Neural progenitor cell (in vitro differentiated cells): Measurements from ENCODE around the gene PLAGL1. TPM values are rescaled to one million over a fixed set of nuclear protein-coding genes. Genes with fewer than 3 reads are reported as not detected.
A peak's percentile ranks its signal among the peaks of the same experiment; 100 is the strongest.

Experiments
- DNase-seq: peaks from one replicate; pipeline ENCODE4 v3.0.0-alpha.2; 2016; ENCODE audit warnings: low spot score
- H2AFZ ChIP-seq: fragments of 200-600 bp; sonication (generic); replicated peaks from 2 replicates; pipeline ENCODE4 v1.6.1; 2016; ENCODE audit warnings: antibody characterized with exemption
- H3F3A ChIP-seq: fragments of 200-600 bp; sonication (generic); 2 replicates; pipeline ENCODE4 v1.6.1; 2016; ENCODE audit warnings: antibody characterized with exemption, low read depth
- H3K27ac ChIP-seq: fragments of 200-600 bp; sonication (generic); 2 replicates; pipeline ENCODE4 v1.5.1; 2016; ENCODE audit warnings: mild to moderate bottlenecking
- H3K27me3 ChIP-seq: fragments of 200-600 bp; sonication (generic); 2 replicates; pipeline ENCODE4 v1.6.1; 2016; ENCODE audit warnings: mild to moderate bottlenecking, moderate library complexity
- H3K36me3 ChIP-seq: fragments of 200-600 bp; sonication (generic); 2 replicates; pipeline ENCODE4 v1.5.1; 2016
- H3K4me1 ChIP-seq: fragments of 200-600 bp; sonication (generic); 2 replicates; pipeline ENCODE4 v1.6.1; 2016; ENCODE audit warnings: mixed run types
- H3K4me2 ChIP-seq: fragments of 200-600 bp; sonication (generic); 2 replicates; pipeline ENCODE4 v1.6.1; 2016
- H3K4me3 ChIP-seq: fragments of 200-600 bp; sonication (generic); 2 replicates; pipeline ENCODE4 v1.5.1; 2016
- H3K79me2 ChIP-seq: fragments of 200-600 bp; sonication (generic); 2 replicates; pipeline ENCODE4 v1.6.1; 2016; ENCODE audit warnings: low read depth
- H3K9ac ChIP-seq: fragments of 200-600 bp; sonication (generic); 2 replicates; pipeline ENCODE4 v1.6.1; 2016
- H3K9me3 ChIP-seq: fragments of 200-600 bp; sonication (generic); 2 replicates; pipeline ENCODE4 v1.5.1; 2016; ENCODE audit warnings: low read depth
- H4K20me1 ChIP-seq: fragments of 200-600 bp; sonication (generic); 2 replicates; pipeline ENCODE4 v1.6.1; 2016; ENCODE audit warnings: low read depth
- H3K27ac Mint-ChIP-seq: 3 replicates; pipeline ENCODE4 v1.8.0; 2021; ENCODE audit warnings: mixed read lengths
- H3K27me3 Mint-ChIP-seq: 2 replicates; pipeline ENCODE4 v1.8.0; 2022; ENCODE audit warnings: low read depth, mild to moderate bottlenecking, inconsistent platforms, moderate library complexity, mixed read lengths; ENCODE audit not compliant: insufficient read depth
- H3K36me3 Mint-ChIP-seq: 3 replicates; pipeline ENCODE4 v1.8.0; 2021; ENCODE audit warnings: mixed read lengths
- H3K4me1 Mint-ChIP-seq: 3 replicates; pipeline ENCODE4 v1.8.0; 2021; ENCODE audit warnings: mixed read lengths
- H3K4me3 Mint-ChIP-seq: 3 replicates; pipeline ENCODE4 v1.8.0; 2021; ENCODE audit warnings: mild to moderate bottlenecking, moderate library complexity, mixed read lengths
- H3K9me3 Mint-ChIP-seq: 3 replicates; pipeline ENCODE4 v1.8.0; 2020; ENCODE audit warnings: mixed read lengths
- EZH2 ChIP-seq: fragments of 200-600 bp; sonication (generic); IDR thresholded peaks from 2 replicates; pipeline ENCODE4 v1.6.1; 2017; ENCODE audit warnings: antibody characterized with exemption, mild to moderate bottlenecking, moderate library complexity
- EZH2phosphoT487 ChIP-seq: fragments of 200-600 bp; sonication (generic); IDR thresholded peaks from 2 replicates; pipeline ENCODE4 v1.6.1; 2017; ENCODE audit warnings: antibody characterized with exemption
- total RNA-seq: library from RNA; depleted of rRNA; stranded (reverse); fragments of >200 nt; gene quantifications from 2 replicates; pipeline ENCODE4 v1.2.3, GENCODE V29; 2015; ENCODE audit warnings: low replicate concordance
- TF ChIP-seq, protein P1 (sequence below): fragments of 200-600 bp; sonication (generic); IDR thresholded peaks from 2 replicates; pipeline ENCODE4 v1.5.1; 2017; ENCODE audit warnings: antibody characterized with exemption, mild to moderate bottlenecking

PLAGL1 gene
- total RNA-seq, 1 donor from 2014 or later: 5.6 TPM

DNA sequence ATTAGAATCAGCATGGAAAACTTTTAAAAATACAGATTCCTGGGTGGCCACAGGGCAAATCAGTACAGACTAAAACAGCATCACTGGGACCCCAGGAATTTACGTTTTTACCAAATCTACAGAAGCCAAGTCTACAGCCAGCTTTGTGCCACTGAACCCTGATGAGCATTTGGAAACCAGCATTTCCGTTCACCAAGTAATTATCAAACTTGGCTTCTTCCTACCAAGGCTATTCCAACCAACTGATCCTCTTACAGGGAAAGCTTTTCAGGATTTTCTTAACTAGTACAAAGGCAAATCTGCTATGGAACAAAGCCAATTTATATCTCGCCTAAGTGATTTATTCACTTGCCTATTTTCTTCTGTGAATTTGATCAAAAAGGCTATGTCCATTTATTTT is 47.0 kb downstream of the PLAGL1 start:
- peaks cover 14% of the 10 kb centered on the region for H3K36me3 Mint-ChIP-seq
- no peaks in the 10 kb centered on the region for H3K4me1 Mint-ChIP-seq
- Histone ChIP-seq H3K27ac (peak overlapping the region; percentile 99), H3K36me3 (no peaks in the 10 kb centered on the region), H2AFZ (no peak overlapping the region), H3K9me3 (no peaks in the 10 kb centered on the region), H3K4me3 (peak overlapping the region; percentile 41), H3K4me1 (peaks cover 92% of the 10 kb centered on the region), H3K9ac (no peak overlapping the region), H3K4me2 (peak overlapping the region; percentile 84), H3F3A (peaks cover 83% of the 10 kb centered on the region), H3K27me3 (peaks cover 30% of the 10 kb centered on the region), H3K79me2 (no peaks in the 10 kb centered on the region), H4K20me1 (no peaks in the 10 kb centered on the region)
- no peaks in the 10 kb centered on the region for H3K9me3 Mint-ChIP-seq
- TF ChIP-seq EZH2phosphoT487: no peak
- TF ChIP-seq, protein P1, sequence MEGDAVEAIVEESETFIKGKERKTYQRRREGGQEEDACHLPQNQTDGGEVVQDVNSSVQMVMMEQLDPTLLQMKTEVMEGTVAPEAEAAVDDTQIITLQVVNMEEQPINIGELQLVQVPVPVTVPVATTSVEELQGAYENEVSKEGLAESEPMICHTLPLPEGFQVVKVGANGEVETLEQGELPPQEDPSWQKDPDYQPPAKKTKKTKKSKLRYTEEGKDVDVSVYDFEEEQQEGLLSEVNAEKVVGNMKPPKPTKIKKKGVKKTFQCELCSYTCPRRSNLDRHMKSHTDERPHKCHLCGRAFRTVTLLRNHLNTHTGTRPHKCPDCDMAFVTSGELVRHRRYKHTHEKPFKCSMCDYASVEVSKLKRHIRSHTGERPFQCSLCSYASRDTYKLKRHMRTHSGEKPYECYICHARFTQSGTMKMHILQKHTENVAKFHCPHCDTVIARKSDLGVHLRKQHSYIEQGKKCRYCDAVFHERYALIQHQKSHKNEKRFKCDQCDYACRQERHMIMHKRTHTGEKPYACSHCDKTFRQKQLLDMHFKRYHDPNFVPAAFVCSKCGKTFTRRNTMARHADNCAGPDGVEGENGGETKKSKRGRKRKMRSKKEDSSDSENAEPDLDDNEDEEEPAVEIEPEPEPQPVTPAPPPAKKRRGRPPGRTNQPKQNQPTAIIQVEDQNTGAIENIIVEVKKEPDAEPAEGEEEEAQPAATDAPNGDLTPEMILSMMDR: no peak
- TF ChIP-seq EZH2: no peak
- peak overlapping the region; percentile 99 for H3K27ac Mint-ChIP-seq
- H3K27me3 Mint-ChIP-seq: no peaks in the 10 kb centered on the region
- no peak overlapping the region for H3K4me3 Mint-ChIP-seq
- peak; percentile 35 for DNase-seq

- H3K4me1 ChIP-seq: peaks cover 81% of the 10 kb centered on the region
- Mint-ChIP-seq H3K4me1 (no peaks in the 10 kb centered on the region), H3K9me3 (no peaks in the 10 kb centered on the region), H3K36me3 (peaks cover 3% of the 10 kb centered on the region), H3K27ac (peak overlapping the region; percentile 99), H3K27me3 (no peaks in the 10 kb centered on the region), H3K4me3 (peak overlapping the region; percentile 67)
- H2AFZ ChIP-seq: no peak overlapping the region
- H3K79me2 ChIP-seq: no peaks in the 10 kb centered on the region
- H3K9me3 ChIP-seq: no peaks in the 10 kb centered on the region
- no peak overlapping the region for H3K9ac ChIP-seq
- TF ChIP-seq EZH2 (no peak), EZH2phosphoT487 (no peak)
- TF ChIP-seq, protein P1: no peak
- DNase-seq: peak; percentile 24
- H3K36me3 ChIP-seq: no peaks in the 10 kb centered on the region
- peak overlapping the region; percentile 84 for H3K4me2 ChIP-seq
- peaks cover 76% of the 10 kb centered on the region for H3F3A ChIP-seq
- H3K27ac ChIP-seq: no peak overlapping the region
- H3K4me3 ChIP-seq: no peak overlapping the region
- H3K27me3 ChIP-seq: peaks cover 20% of the 10 kb centered on the region
- no peaks in the 10 kb centered on the region for H4K20me1 ChIP-seq
Measured at GRCh38 chr6:143959927-143960326, 48.1 kb downstream of the PLAGL1 start.

GRCh38 chr6:143958839-143959399 is 49.1 kb downstream of the PLAGL1 start:
- peaks cover 74% of the 10 kb centered on the region for H3K4me1 ChIP-seq

More at GRCh38 chr6:143958839-143959399, 49.1 kb downstream of the PLAGL1 start:
- no peaks in the 10 kb centered on the region for H3K9me3 Mint-ChIP-seq
- Histone ChIP-seq H3K27ac (peak overlapping the region; percentile 98), H3F3A (peaks cover 68% of the 10 kb centered on the region), H4K20me1 (no peaks in the 10 kb centered on the region), H3K4me3 (peak overlapping the region; percentile 30), H3K36me3 (no peaks in the 10 kb centered on the region), H3K9me3 (no peaks in the 10 kb centered on the region), H3K27me3 (peaks cover 21% of the 10 kb centered on the region), H3K9ac (no peak overlapping the region), H3K4me2 (peak overlapping the region; percentile 84), H3K79me2 (no peaks in the 10 kb centered on the region), H2AFZ (no peak overlapping the region)
- peak; percentile 95 for DNase-seq
- H3K4me1 Mint-ChIP-seq: no peaks in the 10 kb centered on the region
- no peaks in the 10 kb centered on the region for H3K27me3 Mint-ChIP-seq
- TF ChIP-seq EZH2 (no peak), EZH2phosphoT487 (no peak)
- TF ChIP-seq, protein P1: no peak
- peak overlapping the region; percentile 76 for H3K4me3 Mint-ChIP-seq
- H3K36me3 Mint-ChIP-seq: no peaks in the 10 kb centered on the region
- H3K27ac Mint-ChIP-seq: peak overlapping the region; percentile 76
